Measurements from ENCODE around the gene STX3. TPM values are rescaled to one million over a fixed set of nuclear protein-coding genes. Genes with fewer than 3 reads are reported as not detected.

The STX3 gene
- total and polyA plus RNA-seq, 2 of the 8 experiments (the other 6 are each of a cell fraction or from before 2014, with no cell fraction given): 50.5 to 56.1 TPM

- POLR2A ChIA-PET (ENCODE audit: partially characterized antibody): no interaction called here
- Histone ChIP-seq H3K36me3 (ENCODE audit: control insufficient read depth in 2 of 4, insufficient read depth in 4 of 4, low read length in 3 of 4) (no peaks in the 10 kb centered on the region), H3K79me1 (ENCODE audit: low read depth, low read length) (peaks cover 29% of the 10 kb centered on the region), H3K14ac (ENCODE audit: insufficient read length) (no peak overlapping the region), H3K18ac (ENCODE audit: extremely low read depth, low read length) (no peak overlapping the region), H4K91ac (replicated peaks; ENCODE audit: insufficient read length, low read length) (no peak overlapping the region), H3K27ac (ENCODE audit: low read depth, low read length) (no peak overlapping the region), H2AFZ (ENCODE audit: low read length) (no peak overlapping the region), H3K27me3 (replicated peaks in 1 of 4; ENCODE audit: control insufficient read depth in 3 of 4, extremely low read depth in 1 of 4, insufficient read depth in 3 of 4, low read length in 3 of 4) (no peaks in the 10 kb centered on the region), H4K5ac (ENCODE audit: insufficient read length, low read depth, low read length) (no peak overlapping the region), H2BK15ac (ENCODE audit: low read length) (no peak overlapping the region), H2BK120ac (replicated peaks; ENCODE audit: low read depth, low read length) (no peak overlapping the region), H2BK5ac (ENCODE audit: low read depth, low read length) (no peak overlapping the region), H3K23ac (ENCODE audit: insufficient read length) (no peak overlapping the region), H3K4me1 (replicated peaks in 1 of 4; ENCODE audit: control insufficient read depth in 3 of 4, insufficient read depth in 4 of 4, low read length in 3 of 4) (peaks cover 1 to 3% (median 2%) of the 10 kb centered on the region in 4 experiments; a peak in 6 of 7 replicates), H3K9me3 (ENCODE audit: insufficient read depth in 2 of 2, low read depth in 1 of 2, low read length in 1 of 2) (no peaks in the 10 kb centered on the region), H3K4ac (replicated peaks; ENCODE audit: insufficient read length, low read depth, low read length) (no peak overlapping the region), H3K9ac (replicated peaks in 1 of 4; ENCODE audit: extremely low read depth in 1 of 4, low read depth in 3 of 4, low read length in 3 of 4) (no peak overlapping the region), H3K56ac (replicated peaks; ENCODE audit: insufficient read length, low read depth, low read length) (no peak overlapping the region), H3K4me3 (ENCODE audit: extremely low read depth in 1 of 4, insufficient read depth in 2 of 4, low read depth in 3 of 4, low read length in 4 of 4) (no peak overlapping the region), H2BK20ac (ENCODE audit: low read length) (no peak overlapping the region), H4K8ac (ENCODE audit: extremely low read depth, insufficient read depth, low read length) (no peak overlapping the region), H3K79me2 (ENCODE audit: control insufficient read depth in 1 of 2, insufficient read depth in 2 of 2, low read length in 2 of 2) (peaks cover 31 to 92% of the 10 kb centered on the region in 2 experiments), H2BK12ac (ENCODE audit: low read depth, low read length) (no peak overlapping the region), H4K20me1 (replicated peaks in 1 of 2; ENCODE audit: control insufficient read depth in 1 of 2, insufficient read depth in 2 of 2, low read length in 2 of 2) (peaks cover 12 to 25% of the 10 kb centered on the region in 2 experiments), H3K4me2 (ENCODE audit: insufficient read depth in 1 of 2, low read depth in 2 of 2, low read length in 2 of 2) (no peak overlapping the region), H2AK5ac (ENCODE audit: low read depth, low read length) (no peak overlapping the region), H3K23me2 (ENCODE audit: low read depth, low read length) (no peaks in the 10 kb centered on the region)
- CTCF ChIA-PET (ENCODE audit: partially characterized antibody): no interaction called here
- WGBS, 2 experiments (ENCODE audit: extremely low coverage in 1 of 2, insufficient coverage in 1 of 2, insufficient read length in 1 of 2, insufficient replicate concordance in 2 of 2, low coverage in 1 of 2, low lambda C conversion rate in 2 of 2, missing lambda C conversion rate in 1 of 2): 88% methylated on average over 6 of the region's 6 CpGs; no CpG with 5 or more reads in 1 of the 2 experiments
- FAIRE-seq (no peak), DNase-seq (ENCODE audit: low read depth in 1 of 2, low spot score in 2 of 2) (no peak)
- TF ChIP-seq TAF7 (optimal IDR thresholded peaks at IDR 0.05; ENCODE audit: borderline replicate concordance, low read depth, low read length) (no peak), GTF2F1 (IDR thresholded peaks at IDR 0.05; ENCODE audit: borderline replicate concordance, low read depth, low read length) (no peak)
These were observed 6.8 kb downstream of the STX3 start for GRCh38 chr11:59761993-59762392.

Data from H1 (cell line).